Type B pancreatic cell (in vitro differentiated cells): Measurements from ENCODE around the gene ACSM6. TPM values are rescaled to one million over a fixed set of nuclear protein-coding genes. Genes with fewer than 3 reads are reported as not detected.

Source experiments
- DNase-seq: peaks from one replicate; pipeline ENCODE4 v3.0.0; 2021; ENCODE audit warnings: mixed read lengths; ENCODE audit not compliant: unreplicated experiment; ENCODE audit errors: extremely low spot score
- H3K27ac Mint-ChIP-seq: 2 replicates; pipeline ENCODE4 v1.8.0; 2021; ENCODE audit warnings: mild to moderate bottlenecking, mixed read lengths
- H3K27me3 Mint-ChIP-seq: 2 replicates; pipeline ENCODE4 v1.8.0; 2021; ENCODE audit warnings: mixed read lengths
- H3K36me3 Mint-ChIP-seq: 2 replicates; pipeline ENCODE4 v1.8.0; 2021; ENCODE audit warnings: mixed read lengths
- H3K4me1 Mint-ChIP-seq: one replicate; pipeline ENCODE4 v1.8.0; 2021; ENCODE audit warnings: mixed read lengths; ENCODE audit not compliant: unreplicated experiment
- H3K4me3 Mint-ChIP-seq: 2 replicates; pipeline ENCODE4 v1.8.0; 2021; ENCODE audit warnings: mild to moderate bottlenecking, mixed read lengths
- H3K9me3 Mint-ChIP-seq: 2 replicates; pipeline ENCODE4 v1.8.0; 2021; ENCODE audit warnings: mixed read lengths
- total RNA-seq: library from RNA; stranded (reverse); gene quantifications from 2 replicates; pipeline ENCODE4 v1.2.1, GENCODE V29; 2021; ENCODE audit warnings: low replicate concordance
- TF ChIP-seq, protein P1 (sequence below): fragments of 200-600 bp; sonication (generic); conservative IDR thresholded peaks from 2 replicates; pipeline ENCODE4 v1.5.0; 2021; ENCODE audit warnings: antibody characterized with exemption, mild to moderate bottlenecking

Gene ACSM6
- total RNA-seq, 1 donor from 2014 or later, result not detected

DNA sequence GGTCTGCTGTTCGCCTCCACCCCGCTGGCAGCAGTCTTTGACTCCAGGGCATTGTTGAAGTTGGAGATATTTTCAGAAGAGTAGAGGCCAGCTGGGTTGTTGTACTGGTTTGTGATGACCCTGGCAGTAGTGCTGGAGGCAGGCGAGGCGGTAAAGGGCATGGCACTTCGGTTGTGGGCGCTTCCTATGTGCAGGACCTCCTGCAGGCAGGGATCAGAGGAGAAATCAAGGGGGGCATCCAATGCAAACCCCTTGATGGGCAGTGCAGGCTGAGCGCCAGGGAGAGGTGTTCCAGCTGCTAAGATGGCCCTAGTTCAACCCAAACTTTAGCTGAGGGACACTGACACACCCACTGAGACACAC, 69.8 kb downstream of the ACSM6 start:
- Mint-ChIP-seq H3K4me3 (peak overlapping the region; percentile 45), H3K4me1 (peaks cover 51% of the 10 kb centered on the region), H3K27me3 (peaks cover 3% of the 10 kb centered on the region), H3K36me3 (peaks cover 14% of the 10 kb centered on the region), H3K27ac (peak overlapping the region; percentile 93), H3K9me3 (peaks cover 4% of the 10 kb centered on the region)
- TF ChIP-seq, protein P1, sequence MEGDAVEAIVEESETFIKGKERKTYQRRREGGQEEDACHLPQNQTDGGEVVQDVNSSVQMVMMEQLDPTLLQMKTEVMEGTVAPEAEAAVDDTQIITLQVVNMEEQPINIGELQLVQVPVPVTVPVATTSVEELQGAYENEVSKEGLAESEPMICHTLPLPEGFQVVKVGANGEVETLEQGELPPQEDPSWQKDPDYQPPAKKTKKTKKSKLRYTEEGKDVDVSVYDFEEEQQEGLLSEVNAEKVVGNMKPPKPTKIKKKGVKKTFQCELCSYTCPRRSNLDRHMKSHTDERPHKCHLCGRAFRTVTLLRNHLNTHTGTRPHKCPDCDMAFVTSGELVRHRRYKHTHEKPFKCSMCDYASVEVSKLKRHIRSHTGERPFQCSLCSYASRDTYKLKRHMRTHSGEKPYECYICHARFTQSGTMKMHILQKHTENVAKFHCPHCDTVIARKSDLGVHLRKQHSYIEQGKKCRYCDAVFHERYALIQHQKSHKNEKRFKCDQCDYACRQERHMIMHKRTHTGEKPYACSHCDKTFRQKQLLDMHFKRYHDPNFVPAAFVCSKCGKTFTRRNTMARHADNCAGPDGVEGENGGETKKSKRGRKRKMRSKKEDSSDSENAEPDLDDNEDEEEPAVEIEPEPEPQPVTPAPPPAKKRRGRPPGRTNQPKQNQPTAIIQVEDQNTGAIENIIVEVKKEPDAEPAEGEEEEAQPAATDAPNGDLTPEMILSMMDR, result no peak
- DNase-seq, result peak; percentile 45

DNA sequence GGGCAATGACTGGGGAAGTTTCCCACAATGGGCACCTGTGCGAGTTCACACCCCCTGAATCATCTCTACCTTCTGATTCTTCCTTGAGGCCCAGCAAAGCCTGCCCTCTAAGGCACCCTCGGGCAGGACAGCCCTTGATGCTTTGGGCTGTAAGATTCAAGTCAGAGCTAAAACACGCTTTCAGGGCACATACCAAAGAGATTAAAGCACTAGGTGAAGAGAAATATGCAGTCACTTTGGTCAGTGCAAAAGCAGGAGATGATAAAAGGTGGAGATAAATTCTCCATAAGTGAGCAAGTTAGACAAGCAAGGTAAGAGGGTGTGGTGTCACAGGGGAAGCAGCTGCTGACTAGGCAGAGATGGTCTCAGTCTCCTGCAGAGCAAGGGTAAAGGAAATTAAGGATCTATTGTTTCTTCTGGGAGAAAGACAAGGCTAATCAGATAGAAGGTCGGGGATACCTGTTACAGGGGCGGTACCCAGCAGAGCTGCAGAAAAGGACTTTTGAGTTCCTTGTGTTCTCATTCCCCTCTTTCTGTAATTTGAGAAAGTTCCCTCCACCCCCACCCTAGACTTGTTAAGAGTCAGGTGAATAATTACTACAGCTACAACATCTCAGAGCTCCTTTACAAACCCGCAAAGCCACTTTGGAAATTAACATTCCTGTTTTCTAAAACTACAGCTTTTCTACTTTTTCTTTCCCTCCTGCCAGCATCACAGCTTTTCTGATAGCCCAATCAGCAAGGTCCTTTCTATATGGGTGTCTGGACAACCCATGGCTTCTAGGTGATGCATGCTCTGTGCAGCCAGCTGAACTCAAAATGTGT, 70.4 kb downstream of the ACSM6 start:
- Mint-ChIP-seq H3K27me3 (peaks cover 3% of the 10 kb centered on the region), H3K4me1 (peaks cover 54% of the 10 kb centered on the region), H3K4me3 (peak overlapping the region; percentile 55), H3K9me3 (peaks cover 4% of the 10 kb centered on the region), H3K27ac (peak overlapping the region; percentile 93), H3K36me3 (peaks cover 17% of the 10 kb centered on the region)
- peak; percentile 42 for DNase-seq
- TF ChIP-seq, protein P1, result no peak

DNA sequence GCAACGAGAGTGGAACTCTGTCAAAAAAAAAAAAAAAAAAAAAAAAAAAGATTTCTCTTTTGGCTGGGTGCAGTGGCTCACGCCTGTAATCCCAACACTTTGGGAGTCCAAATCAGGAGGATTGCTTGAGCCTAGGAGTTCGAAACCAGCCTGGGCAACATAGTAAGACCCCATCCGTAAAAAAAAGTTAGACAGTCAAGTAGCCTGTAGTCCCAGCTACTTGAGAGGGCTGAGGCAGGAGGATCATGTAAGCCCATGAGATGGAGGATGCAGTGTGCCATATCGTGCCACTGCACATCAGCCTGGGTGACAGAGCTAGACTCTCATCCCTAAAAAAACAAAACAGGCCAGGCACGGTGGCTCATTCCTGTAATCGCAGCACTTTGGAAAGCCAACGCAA, 71.5 kb downstream of the ACSM6 start:
- Mint-ChIP-seq H3K9me3 (peaks cover 4% of the 10 kb centered on the region), H3K36me3 (peaks cover 26% of the 10 kb centered on the region), H3K4me1 (peaks cover 51% of the 10 kb centered on the region), H3K27ac (peak overlapping the region; percentile 93), H3K27me3 (peaks cover 3% of the 10 kb centered on the region), H3K4me3 (no peak overlapping the region)
- DNase-seq, result peak; percentile 52
- TF ChIP-seq, protein P1, result no peak

DNA sequence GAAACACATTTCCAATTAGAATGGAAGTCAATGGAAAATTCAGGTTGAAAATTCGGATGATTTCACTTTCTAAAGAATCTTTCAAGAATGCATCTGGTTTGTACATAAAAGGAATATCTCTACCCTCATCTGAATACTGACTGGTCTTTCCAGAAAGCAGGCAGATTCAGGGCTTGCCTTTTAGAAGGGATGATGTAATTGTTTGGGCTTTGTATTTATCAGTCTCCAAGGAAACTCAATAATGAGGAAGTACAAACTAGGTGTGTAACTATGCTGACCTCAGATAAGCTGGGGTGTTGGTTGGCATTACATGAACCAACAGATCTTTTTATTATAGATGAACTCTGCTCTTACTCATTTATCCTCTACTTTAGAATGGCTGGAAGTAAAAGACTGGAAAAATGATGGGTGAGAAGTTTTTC, 72.6 kb downstream of the ACSM6 start:
- Mint-ChIP-seq H3K4me3 (peak overlapping the region; percentile 71), H3K27ac (peak overlapping the region; percentile 99), H3K4me1 (peaks cover 42% of the 10 kb centered on the region), H3K36me3 (peaks cover 26% of the 10 kb centered on the region), H3K27me3 (peaks cover 3% of the 10 kb centered on the region), H3K9me3 (peaks cover 4% of the 10 kb centered on the region)
- TF ChIP-seq, protein P1, result no peak
- no peak for DNase-seq

DNA sequence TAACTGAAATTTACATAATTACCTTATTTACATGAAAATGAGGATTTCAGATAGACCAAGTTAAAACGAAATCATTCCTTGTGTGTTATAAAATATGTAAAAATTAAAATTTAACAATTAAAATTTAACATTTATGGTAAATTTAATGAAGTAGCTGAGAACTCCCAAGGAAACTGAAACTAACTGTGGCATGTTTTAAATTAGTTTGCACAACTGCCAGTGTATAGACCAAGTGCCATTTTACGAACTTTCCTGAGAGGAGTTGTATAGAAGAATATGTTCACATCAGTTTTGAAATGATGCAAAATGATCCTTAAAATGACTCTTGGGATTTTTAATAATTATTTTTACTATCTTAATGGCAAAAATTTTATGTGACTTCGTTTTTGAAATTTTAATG, 73.2 kb downstream of the ACSM6 start:
- TF ChIP-seq, protein P1, result no peak
- H3K36me3 Mint-ChIP-seq, result peaks cover 26% of the 10 kb centered on the region
- no peak overlapping the region for H3K4me3 Mint-ChIP-seq
- H3K4me1 Mint-ChIP-seq, result peaks cover 42% of the 10 kb centered on the region
- no peak for DNase-seq
- H3K27me3 Mint-ChIP-seq, result peaks cover 3% of the 10 kb centered on the region
- peak overlapping the region; percentile 99 for H3K27ac Mint-ChIP-seq
- H3K9me3 Mint-ChIP-seq, result peaks cover 4% of the 10 kb centered on the region
